Measurements from ENCODE around the gene CDH4.

DNA sequence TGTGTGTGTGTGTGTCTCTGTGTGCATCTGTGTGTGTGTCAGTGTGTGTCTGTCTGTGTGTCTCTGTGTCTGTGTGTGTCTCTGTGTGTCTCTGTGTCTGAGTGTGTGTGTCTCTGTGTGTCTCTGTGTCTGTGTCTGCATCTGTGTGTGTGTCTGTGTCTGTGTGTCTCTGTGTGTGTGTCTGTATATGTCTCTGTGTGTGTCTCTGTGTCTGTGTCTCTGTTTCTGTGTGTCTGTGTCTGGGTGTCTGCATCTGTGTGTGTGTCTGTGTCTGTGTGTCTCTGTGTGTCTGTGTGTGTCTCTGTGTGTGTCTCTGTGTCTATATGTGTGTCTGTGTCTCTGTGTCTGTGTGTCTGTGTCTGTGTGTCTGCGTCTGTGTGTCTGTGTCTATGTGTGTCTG is 605.8 kb downstream of the CDH4 start:
- TF ChIP-seq, protein P1, sequence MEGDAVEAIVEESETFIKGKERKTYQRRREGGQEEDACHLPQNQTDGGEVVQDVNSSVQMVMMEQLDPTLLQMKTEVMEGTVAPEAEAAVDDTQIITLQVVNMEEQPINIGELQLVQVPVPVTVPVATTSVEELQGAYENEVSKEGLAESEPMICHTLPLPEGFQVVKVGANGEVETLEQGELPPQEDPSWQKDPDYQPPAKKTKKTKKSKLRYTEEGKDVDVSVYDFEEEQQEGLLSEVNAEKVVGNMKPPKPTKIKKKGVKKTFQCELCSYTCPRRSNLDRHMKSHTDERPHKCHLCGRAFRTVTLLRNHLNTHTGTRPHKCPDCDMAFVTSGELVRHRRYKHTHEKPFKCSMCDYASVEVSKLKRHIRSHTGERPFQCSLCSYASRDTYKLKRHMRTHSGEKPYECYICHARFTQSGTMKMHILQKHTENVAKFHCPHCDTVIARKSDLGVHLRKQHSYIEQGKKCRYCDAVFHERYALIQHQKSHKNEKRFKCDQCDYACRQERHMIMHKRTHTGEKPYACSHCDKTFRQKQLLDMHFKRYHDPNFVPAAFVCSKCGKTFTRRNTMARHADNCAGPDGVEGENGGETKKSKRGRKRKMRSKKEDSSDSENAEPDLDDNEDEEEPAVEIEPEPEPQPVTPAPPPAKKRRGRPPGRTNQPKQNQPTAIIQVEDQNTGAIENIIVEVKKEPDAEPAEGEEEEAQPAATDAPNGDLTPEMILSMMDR (IDR thresholded peaks at IDR 0.05): no peak
- no peak for TF ChIP-seq EP300 (IDR thresholded peaks at IDR 0.05)
- no peak for TF ChIP-seq POLR2A (IDR thresholded peaks at IDR 0.05)

All from sigmoid colon (tissue), 4 donors.